Effector memory CD8-positive, alpha-beta T cell (primary cell): ENCODE measurements around the gene BDH1.

Experiments used
- ATAC-seq: fragments of 150-1000 bp; cut with Tn5 transposase; replicated peaks from 2 replicates; pipeline ENCODE4 v1.10.0; 2021; ENCODE audit warnings: mild to moderate bottlenecking, moderate library complexity
- DNase-seq, 3 experiments: peaks; one replicate each; pipeline ENCODE4 v3.0.0; 2021
- H3K27ac Mint-ChIP-seq, 2 donors: one replicate each; pipeline ENCODE4 v1.8.0; 2022; ENCODE audit warnings: mild to moderate bottlenecking in 2 of 2, mixed read lengths in 2 of 2, moderate library complexity in 2 of 2
- H3K27me3 Mint-ChIP-seq, 2 donors: one replicate each; pipeline ENCODE4 v1.8.0; 2022; ENCODE audit warnings: mixed read lengths in 2 of 2
- H3K36me3 Mint-ChIP-seq: one replicate; pipeline ENCODE4 v1.8.0; 2022; ENCODE audit warnings: mild to moderate bottlenecking, moderate library complexity, mixed read lengths; ENCODE audit not compliant: insufficient read depth
- H3K4me1 Mint-ChIP-seq, 2 donors: one replicate each; pipeline ENCODE4 v1.8.0; 2022; ENCODE audit warnings: low read depth in 2 of 2, mixed read lengths in 2 of 2
- H3K4me3 Mint-ChIP-seq, 2 donors: one replicate each; pipeline ENCODE4 v1.8.0; 2022; ENCODE audit warnings: mild to moderate bottlenecking in 2 of 2, mixed read lengths in 2 of 2, moderate library complexity in 2 of 2
- H3K9me3 Mint-ChIP-seq, 2 donors: one replicate each; pipeline ENCODE4 v1.8.0; 2022; ENCODE audit warnings: mixed read lengths in 2 of 2

The BDH1 gene

GRCh38 chr3:197550489-197550888, 5.3 kb downstream of the BDH1 start:
- Mint-ChIP-seq H3K4me1 (peaks cover 5 to 15% of the 10 kb centered on the region in 2 donors), H3K9me3 (no peaks in the 10 kb centered on the region), H3K4me3 (no peak overlapping the region), H3K27me3 (no peaks in the 10 kb centered on the region), H3K36me3 (peaks cover 11% of the 10 kb centered on the region), H3K27ac (no peak overlapping the region)
- no peak for ATAC-seq
- no peak for DNase-seq

GRCh38 chr3:197549261-197549885, 6.4 kb downstream of the BDH1 start:
- H3K27me3 Mint-ChIP-seq, result no peaks in the 10 kb centered on the region
- H3K27ac Mint-ChIP-seq, result no peak overlapping the region
- H3K4me1 Mint-ChIP-seq, result peaks cover 5 to 12% of the 10 kb centered on the region in 2 donors
- H3K4me3 Mint-ChIP-seq, result no peak overlapping the region
- DNase-seq (no peak), ATAC-seq (no peak)
- no peaks in the 10 kb centered on the region for H3K9me3 Mint-ChIP-seq
- H3K36me3 Mint-ChIP-seq, result peaks cover 17% of the 10 kb centered on the region

GRCh38 chr3:197547306-197548011, 8.3 kb downstream of the BDH1 start:
- no peak for ATAC-seq
- H3K4me3 Mint-ChIP-seq, result no peak overlapping the region
- no peaks in the 10 kb centered on the region for H3K27me3 Mint-ChIP-seq
- DNase-seq, result no peak
- no peaks in the 10 kb centered on the region for H3K4me1 Mint-ChIP-seq
- peak overlapping the region in 1 of 2 donors; percentile 66 for H3K27ac Mint-ChIP-seq
- no peaks in the 10 kb centered on the region for H3K9me3 Mint-ChIP-seq
- H3K36me3 Mint-ChIP-seq, result peaks cover 15% of the 10 kb centered on the region

- H3K36me3 Mint-ChIP-seq, result peaks cover 15% of the 10 kb centered on the region
- H3K4me3 Mint-ChIP-seq, result no peak overlapping the region
- H3K27ac Mint-ChIP-seq, result peak overlapping the region in 1 of 2 donors; percentile 66
- no peak for ATAC-seq
- DNase-seq, result no peak
- no peaks in the 10 kb centered on the region for H3K27me3 Mint-ChIP-seq
- no peaks in the 10 kb centered on the region for H3K4me1 Mint-ChIP-seq
- no peaks in the 10 kb centered on the region for H3K9me3 Mint-ChIP-seq
These were observed 9.3 kb downstream of the BDH1 start for GRCh38 chr3:197546307-197547085.

- ATAC-seq, result no peak
- H3K27ac Mint-ChIP-seq, result no peak overlapping the region
- no peaks in the 10 kb centered on the region for H3K9me3 Mint-ChIP-seq
- H3K36me3 Mint-ChIP-seq, result peaks cover 15% of the 10 kb centered on the region
- no peaks in the 10 kb centered on the region for H3K27me3 Mint-ChIP-seq
- no peaks in the 10 kb centered on the region for H3K4me1 Mint-ChIP-seq
- no peak overlapping the region for H3K4me3 Mint-ChIP-seq
- no peak for DNase-seq
These were observed 10.2 kb downstream of the BDH1 start for GRCh38 chr3:197545571-197545970.

GRCh38 chr3:197545101-197545500, 10.7 kb downstream of the BDH1 start:
- DNase-seq (no peak), ATAC-seq (no peak)
- no peaks in the 10 kb centered on the region for H3K4me1 Mint-ChIP-seq
- H3K9me3 Mint-ChIP-seq, result no peaks in the 10 kb centered on the region
- H3K27me3 Mint-ChIP-seq, result no peaks in the 10 kb centered on the region
- H3K27ac Mint-ChIP-seq, result no peak overlapping the region
- H3K36me3 Mint-ChIP-seq, result peaks cover 15% of the 10 kb centered on the region
- no peak overlapping the region for H3K4me3 Mint-ChIP-seq

GRCh38 chr3:197542741-197543454, 12.9 kb downstream of the BDH1 start:
- no peak overlapping the region for H3K4me3 Mint-ChIP-seq
- DNase-seq, result no peak
- no peak for ATAC-seq
- peaks cover 0 to 2% of the 10 kb centered on the region in 2 donors for H3K4me1 Mint-ChIP-seq
- H3K27ac Mint-ChIP-seq, result peak overlapping the region in 1 of 2 donors; percentile 29
- H3K27me3 Mint-ChIP-seq, result no peaks in the 10 kb centered on the region
- H3K36me3 Mint-ChIP-seq, result peaks cover 15% of the 10 kb centered on the region
- H3K9me3 Mint-ChIP-seq, result no peaks in the 10 kb centered on the region

GRCh38 chr3:197541756-197542539, 13.8 kb downstream of the BDH1 start:
- Mint-ChIP-seq H3K27me3 (no peaks in the 10 kb centered on the region), H3K4me3 (no peak overlapping the region), H3K27ac (peak overlapping the region; percentile 10 to 31), H3K4me1 (peaks cover 0 to 2% of the 10 kb centered on the region in 2 donors), H3K9me3 (no peaks in the 10 kb centered on the region), H3K36me3 (peaks cover 15% of the 10 kb centered on the region)
- DNase-seq (no peak), ATAC-seq (no peak)

- ATAC-seq (no peak), DNase-seq (no peak)
- Mint-ChIP-seq H3K27ac (peak overlapping the region in 1 of 2 donors; percentile 29), H3K9me3 (no peaks in the 10 kb centered on the region), H3K4me1 (peaks cover 0 to 2% of the 10 kb centered on the region in 2 donors), H3K36me3 (peaks cover 20% of the 10 kb centered on the region), H3K27me3 (no peaks in the 10 kb centered on the region), H3K4me3 (no peak overlapping the region)
These were observed 14.8 kb downstream of the BDH1 start for GRCh38 chr3:197540961-197541377.

GRCh38 chr3:197539651-197540051, 16.1 kb downstream of the BDH1 start:
- Mint-ChIP-seq H3K27me3 (no peaks in the 10 kb centered on the region), H3K36me3 (peaks cover 8% of the 10 kb centered on the region), H3K4me3 (no peak overlapping the region), H3K4me1 (peaks cover 0 to 2% of the 10 kb centered on the region in 2 donors), H3K27ac (no peak overlapping the region), H3K9me3 (no peaks in the 10 kb centered on the region)
- DNase-seq, result no peak
- ATAC-seq, result no peak

- H3K27me3 Mint-ChIP-seq, result no peaks in the 10 kb centered on the region
- H3K4me1 Mint-ChIP-seq, result no peaks in the 10 kb centered on the region
- no peak overlapping the region for H3K4me3 Mint-ChIP-seq
- DNase-seq (no peak), ATAC-seq (no peak)
- H3K27ac Mint-ChIP-seq, result no peak overlapping the region
- H3K36me3 Mint-ChIP-seq, result peaks cover 11% of the 10 kb centered on the region
- H3K9me3 Mint-ChIP-seq, result no peaks in the 10 kb centered on the region
These were observed 21.6 kb downstream of the BDH1 start for GRCh38 chr3:197533927-197534725.

- DNase-seq (no peak), ATAC-seq (no peak)
- no peaks in the 10 kb centered on the region for H3K27me3 Mint-ChIP-seq
- peaks cover 11% of the 10 kb centered on the region for H3K36me3 Mint-ChIP-seq
- no peaks in the 10 kb centered on the region for H3K9me3 Mint-ChIP-seq
- no peak overlapping the region for H3K4me3 Mint-ChIP-seq
- no peak overlapping the region for H3K27ac Mint-ChIP-seq
- H3K4me1 Mint-ChIP-seq, result no peaks in the 10 kb centered on the region
These were observed 22.4 kb downstream of the BDH1 start for GRCh38 chr3:197533396-197533795.
